BJ (cell line): Measurements from ENCODE around the gene PLEKHA5. TPM values are rescaled to one million over a fixed set of nuclear protein-coding genes. Genes with fewer than 3 reads are reported as not detected.

Experiments
- CTCF ChIA-PET: fragments of 350-600 bp; formaldehyde crosslinking; extraction: SDS; loops from one replicate; lab custom pipeline; 2021; ENCODE audit warnings: antibody characterized with exemption, inconsistent platforms; lab: Yijun Ruan, JAX
- POLR2A ChIA-PET: fragments of 300-600 bp; sonication (Branson Sonifier 250); formaldehyde crosslinking; extraction: SDS; loops from one replicate; lab custom pipeline; 2021; ENCODE audit warnings: antibody characterized with exemption; lab: Charles Lee
- DNase-seq: peaks from one replicate; pipeline ENCODE4 v3.0.0-alpha.2; 2011; ENCODE audit warnings: low read depth
- H3K27me3 ChIP-seq: 2 replicates; pipeline ENCODE4 v1.6.0; 2011; ENCODE audit warnings: low read length; ENCODE audit not compliant: control insufficient read depth, insufficient read depth
- H3K36me3 ChIP-seq: 2 replicates; pipeline ENCODE4 v1.5.1; 2011; ENCODE audit warnings: low read length; ENCODE audit not compliant: control insufficient read depth, insufficient read depth
- H3K4me3 ChIP-seq: 2 replicates; pipeline ENCODE4 v1.5.1; 2011; ENCODE audit warnings: low read depth, mild to moderate bottlenecking, control low read depth, low read length
- CTCF ChIP-seq: IDR thresholded peaks from 2 replicates; pipeline ENCODE4 v1.5.1; 2011; ENCODE audit warnings: low read depth, mild to moderate bottlenecking, control low read depth, inconsistent platforms, low read length, moderate library complexity; ENCODE audit not compliant: insufficient read depth
- polyA plus RNA-seq: library from polyadenylated mRNA; depleted of rRNA; stranded (reverse); fragments of >200 nt; gene quantifications from 2 replicates; pipeline ENCODE4 v1.2.3, GENCODE V29; 2011

The PLEKHA5 gene
- polyA plus RNA-seq, 1 experiment, result 5.8 TPM

GRCh38 chr12:19215115-19215514 lies 85.6 kb downstream of the PLEKHA5 start:
- no peak for DNase-seq
- no peaks in the 10 kb centered on the region for H3K36me3 ChIP-seq
- no peak for TF ChIP-seq CTCF
- ChIA-PET CTCF (interaction anchor here (0.6 to 1.1 kb wide), 4 partner anchors 15 to 1657 kb away, joined by 3 read pairs; no protein-coding TSS in a partner anchor), POLR2A (no interaction called here)
- no peak overlapping the region for H3K4me3 ChIP-seq
- H3K27me3 ChIP-seq, result no peaks in the 10 kb centered on the region

GRCh38 chr12:19217446-19217845 lies 87.9 kb downstream of the PLEKHA5 start:
- ChIA-PET POLR2A (no interaction called here), CTCF (interaction anchor here (1.4 kb wide), 1 partner anchor 9 kb away, joined by 5 read pairs; no protein-coding TSS in a partner anchor)

GRCh38 chr12:19220205-19220604 lies 90.7 kb downstream of the PLEKHA5 start:
- no peak for TF ChIP-seq CTCF
- no peaks in the 10 kb centered on the region for H3K27me3 ChIP-seq
- H3K4me3 ChIP-seq, result no peak overlapping the region
- DNase-seq, result no peak
- CTCF ChIA-PET, result no interaction called here
- POLR2A ChIA-PET, result no interaction called here
- no peaks in the 10 kb centered on the region for H3K36me3 ChIP-seq

More at GRCh38 chr12:19217446-19217845, 87.9 kb downstream of the PLEKHA5 start:
- no peak for DNase-seq
- H3K36me3 ChIP-seq, result no peaks in the 10 kb centered on the region
- no peaks in the 10 kb centered on the region for H3K27me3 ChIP-seq
- no peak overlapping the region for H3K4me3 ChIP-seq
- TF ChIP-seq CTCF, result no peak

GRCh38 chr12:19220852-19221466 lies 91.4 kb downstream of the PLEKHA5 start:
- H3K4me3 ChIP-seq, result no peak overlapping the region
- ChIA-PET CTCF (no interaction called here), POLR2A (no interaction called here)
- DNase-seq, result no peak
- H3K27me3 ChIP-seq, result no peaks in the 10 kb centered on the region
- TF ChIP-seq CTCF, result 0 out of 2 replicates have a peak, but pooled peaks have one; percentile 4
- no peaks in the 10 kb centered on the region for H3K36me3 ChIP-seq

- ChIA-PET POLR2A (interaction anchor here (0.5 kb wide), 1 partner anchor 18 kb away, joined by 4 read pairs; no protein-coding TSS in a partner anchor), CTCF (interaction anchor here (0.6 to 2.6 kb wide), 6 partner anchors 14 to 55 kb away, joined by 3 to 10 read pairs (median 3); no protein-coding TSS in a partner anchor)
- no peak for DNase-seq
- H3K36me3 ChIP-seq, result no peaks in the 10 kb centered on the region
- no peaks in the 10 kb centered on the region for H3K27me3 ChIP-seq
- no peak overlapping the region for H3K4me3 ChIP-seq
- TF ChIP-seq CTCF, result no peak
Measured at GRCh38 chr12:19222558-19222957, 93.0 kb downstream of the PLEKHA5 start.
